GM18526 (cell line): ENCODE results near the gene ALDH9A1.

Source experiments
- POLR2A ChIP-seq: IDR thresholded peaks from 3 replicates; pipeline ENCODE4 v1.6.1; 2011; ENCODE audit not compliant: insufficient read length; ENCODE audit errors: extremely low read depth

The ALDH9A1 gene

DNA sequence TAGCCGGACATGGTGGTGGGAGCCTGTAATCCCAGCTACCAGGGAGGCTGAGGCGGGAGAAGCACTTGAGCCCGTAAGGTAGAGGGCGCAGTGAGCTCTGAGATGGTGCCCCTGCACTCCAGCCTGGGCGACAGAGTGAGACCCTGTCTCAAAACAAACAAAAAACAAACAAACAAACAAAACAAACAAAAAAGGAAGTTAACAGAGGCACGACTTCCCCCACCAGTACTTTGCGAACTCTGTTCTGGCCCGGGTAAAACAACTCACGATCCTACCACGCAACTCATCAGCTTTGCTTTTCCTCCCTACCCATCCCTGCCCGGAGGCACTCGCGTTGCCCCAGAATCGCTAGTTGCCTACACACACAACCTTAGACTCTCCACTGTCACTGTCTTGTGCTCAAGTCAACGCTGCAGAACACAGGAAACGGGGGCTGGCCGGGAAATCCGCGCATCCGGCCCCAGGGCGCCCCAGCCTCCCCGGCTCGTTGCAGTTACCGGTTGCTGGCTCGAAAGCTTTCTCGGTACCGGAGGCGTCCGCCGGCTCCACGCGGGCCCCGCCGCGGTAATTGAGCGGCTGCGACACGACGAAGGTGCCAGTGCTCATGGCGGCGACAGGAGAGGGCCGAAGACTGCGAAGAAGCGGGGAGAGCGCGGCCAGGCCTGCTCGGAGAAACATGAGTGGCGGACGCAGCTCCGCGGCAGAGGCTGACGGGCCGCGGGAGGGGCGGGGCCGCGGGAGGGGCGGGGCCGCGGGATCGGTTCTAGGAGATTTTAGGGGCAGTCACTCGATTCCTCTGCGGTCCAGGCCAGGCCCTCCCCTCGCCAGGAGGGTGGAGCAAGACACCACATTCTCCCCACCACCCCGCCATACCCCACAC lies at the start of gene ALDH9A1:
ALDH9A1 (minus strand) TSS at position 682 of the 880 bp plus-strand sequence; CDS start at position 678, 4 bp downstream.
- TF ChIP-seq POLR2A = peak; percentile 92

DNA sequence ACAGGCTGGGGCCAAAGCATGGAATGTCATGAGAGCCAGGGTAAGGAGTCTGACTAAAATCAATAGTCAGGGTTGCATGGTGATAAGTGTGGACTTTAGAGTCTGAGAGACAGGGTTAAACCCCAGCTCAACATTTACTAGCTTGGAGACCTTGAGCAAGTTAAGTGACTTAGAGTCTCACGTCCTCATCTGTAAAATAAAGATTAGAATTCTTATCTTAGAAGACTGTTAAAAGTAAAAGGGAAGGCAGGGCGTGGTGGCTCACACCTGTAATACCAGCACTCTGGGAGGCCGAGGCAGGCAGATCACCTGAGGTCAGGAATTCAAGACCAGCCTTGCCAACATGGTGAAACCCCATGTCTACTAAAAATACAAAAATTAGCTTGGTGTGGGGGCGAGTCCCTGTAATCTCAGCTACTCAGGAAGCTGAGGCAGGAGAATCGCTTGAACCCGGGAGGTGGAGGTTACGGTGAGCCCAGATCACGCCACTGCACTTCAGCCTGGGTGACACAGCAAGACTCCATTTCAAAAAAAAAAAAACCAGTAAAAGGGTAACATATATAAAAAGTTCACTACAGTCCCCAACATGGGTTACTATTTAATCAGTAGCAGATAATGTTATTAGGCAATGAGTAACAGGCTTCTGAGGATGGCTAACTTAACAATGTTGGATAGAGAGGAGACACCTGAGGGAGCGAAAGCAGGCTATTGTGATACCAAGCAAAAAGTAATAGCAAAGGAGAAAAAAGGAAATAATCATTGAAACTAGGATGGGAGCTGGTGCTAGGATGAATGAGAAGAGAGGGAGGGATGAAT lies 49.5 kb upstream of the ALDH9A1 start:
- TF ChIP-seq POLR2A = no peak

DNA sequence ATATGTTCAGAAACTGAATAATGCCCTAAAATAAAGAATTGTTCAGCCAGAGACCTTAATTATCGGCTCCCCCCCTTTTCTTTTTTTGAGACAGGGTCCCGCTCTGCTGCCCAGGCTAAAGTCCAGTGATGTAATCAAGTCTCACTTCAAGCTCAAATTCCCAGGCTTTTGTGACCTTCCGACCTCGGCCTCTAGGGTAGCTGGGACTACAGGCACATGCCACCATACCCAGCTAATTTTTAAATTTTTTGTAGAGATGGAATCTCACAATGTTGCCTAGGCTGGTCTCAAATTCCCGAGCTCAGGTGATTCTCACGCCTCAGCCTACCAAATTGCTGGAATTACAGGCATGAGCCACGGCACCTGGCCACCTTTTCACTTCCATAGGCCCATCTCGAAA lies 43.8 kb upstream of the ALDH9A1 start:
- TF ChIP-seq POLR2A = no peak

DNA sequence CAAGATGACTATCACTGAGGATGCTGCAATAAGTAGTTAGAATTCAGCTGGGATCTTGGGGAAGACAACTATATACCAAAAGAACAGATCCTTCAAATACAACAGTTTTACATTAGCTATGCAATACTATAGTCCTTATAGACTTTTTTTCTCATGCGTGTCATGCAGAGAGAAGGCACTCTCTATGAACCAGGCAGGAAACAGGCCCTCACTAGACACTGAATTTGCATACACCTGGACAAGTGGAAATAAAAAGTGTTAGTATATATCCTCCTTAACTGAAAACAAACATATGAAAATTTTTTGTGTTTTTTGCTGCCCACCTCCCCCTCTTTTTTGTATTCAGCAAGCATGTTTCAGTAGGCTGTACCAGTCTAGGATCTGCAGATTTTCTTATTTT lies 40.4 kb upstream of the ALDH9A1 start:
- TF ChIP-seq POLR2A = no peak

DNA sequence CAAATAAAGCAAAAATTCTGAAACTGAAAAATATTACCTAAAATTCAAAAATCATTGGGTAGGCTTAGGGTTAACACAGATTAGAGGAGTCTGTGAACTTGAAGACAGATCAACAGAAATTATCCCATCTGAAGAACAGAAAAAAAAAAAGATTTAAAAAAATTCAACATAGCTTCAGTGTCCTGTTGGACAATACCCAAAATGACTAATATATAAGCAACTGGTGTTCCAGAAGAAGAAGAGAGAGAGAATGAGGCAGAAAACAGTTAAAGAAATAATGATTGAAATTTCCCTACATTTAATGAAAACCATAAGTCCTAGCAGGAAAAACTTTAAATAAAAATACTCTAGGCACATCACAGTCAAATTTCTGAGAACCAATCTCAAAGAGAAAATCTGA lies 38.8 kb upstream of the ALDH9A1 start:
- no peak for TF ChIP-seq POLR2A

DNA sequence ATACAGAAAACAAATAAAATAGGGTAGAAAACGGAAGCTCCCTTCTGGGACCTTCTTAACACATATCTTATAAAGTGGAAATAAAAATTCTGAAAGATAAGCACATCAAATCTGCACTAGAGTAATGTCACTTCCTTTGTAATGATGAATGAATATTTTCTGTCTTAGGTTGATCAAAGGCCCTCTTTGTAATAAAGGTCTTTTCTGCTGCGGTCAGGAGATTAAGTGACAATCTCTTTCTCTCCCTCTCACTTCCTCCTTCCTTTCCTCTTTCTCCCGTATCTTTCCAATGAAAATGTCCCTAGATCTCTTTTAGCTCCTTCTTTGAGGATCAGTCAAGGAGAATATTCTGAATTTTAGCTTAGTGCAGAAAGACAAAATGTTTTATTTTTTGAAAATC lies 36.5 kb upstream of the ALDH9A1 start:
- TF ChIP-seq POLR2A = no peak

DNA sequence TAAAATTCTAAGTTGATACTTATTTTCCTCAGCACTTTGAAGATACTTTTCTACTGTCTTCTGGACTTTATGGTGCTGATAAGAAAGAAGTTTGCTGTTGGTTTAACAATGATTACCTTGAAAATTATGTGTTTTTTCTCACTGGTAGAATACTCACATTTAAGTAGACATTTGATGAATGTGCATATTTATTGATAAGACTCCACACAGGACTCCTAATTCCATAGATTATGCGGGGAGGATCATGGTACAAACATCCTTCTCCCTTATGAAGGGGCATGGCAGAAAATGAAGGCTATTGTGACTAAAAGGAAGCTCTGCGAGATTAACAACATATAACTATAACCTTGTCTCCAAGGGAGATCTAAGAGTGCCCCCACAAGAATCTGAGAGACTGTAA lies 28.5 kb upstream of the ALDH9A1 start:
- TF ChIP-seq POLR2A = no peak

DNA sequence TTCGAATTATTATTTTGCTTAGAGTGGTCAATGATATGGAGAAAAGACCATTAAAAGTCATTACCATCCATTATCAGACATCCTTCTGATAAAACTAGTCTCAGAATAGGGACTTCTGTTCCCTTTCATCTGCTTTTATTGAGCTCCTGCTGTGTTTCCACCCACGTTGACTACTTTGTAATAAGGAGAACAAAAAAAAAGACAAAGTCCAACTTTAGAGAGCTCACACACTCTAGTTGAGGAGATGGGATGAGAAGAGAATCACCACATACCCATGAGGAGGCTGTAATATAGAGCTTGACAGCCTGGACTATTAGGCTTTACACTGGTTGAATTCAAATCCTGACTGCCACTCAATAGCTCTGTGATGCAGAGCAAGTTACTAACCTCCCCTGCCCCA lies 27.8 kb upstream of the ALDH9A1 start:
- TF ChIP-seq POLR2A = no peak

DNA sequence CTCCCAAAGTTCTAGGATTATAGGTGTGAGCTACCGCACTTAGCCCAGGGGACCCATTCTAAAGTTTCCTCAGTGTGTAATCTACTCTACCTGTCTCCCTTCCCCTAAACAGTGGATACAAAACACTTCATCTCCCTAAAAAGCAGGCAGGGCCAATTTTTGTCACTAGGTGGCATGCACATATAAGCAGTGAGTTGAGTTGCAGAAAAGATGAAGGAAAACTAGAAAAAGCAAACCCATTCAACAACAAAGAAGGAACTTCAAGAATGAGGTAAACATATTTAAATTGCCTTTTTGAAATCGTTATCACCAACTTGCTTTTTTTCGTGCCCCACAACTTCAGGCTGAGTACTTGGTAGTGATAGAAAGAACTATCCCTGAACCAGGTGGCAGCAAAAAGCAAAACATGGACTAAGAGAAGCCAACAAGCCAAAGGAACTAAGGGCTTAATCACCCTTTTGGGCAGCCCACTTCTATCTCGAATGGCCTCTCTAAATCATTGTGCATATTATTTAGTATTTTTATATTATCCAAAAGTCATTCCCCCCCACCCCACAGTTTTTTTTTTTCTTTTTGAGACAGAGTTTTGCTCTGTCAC lies 19.7 kb upstream of the ALDH9A1 start:
- TF ChIP-seq POLR2A = no peak

DNA sequence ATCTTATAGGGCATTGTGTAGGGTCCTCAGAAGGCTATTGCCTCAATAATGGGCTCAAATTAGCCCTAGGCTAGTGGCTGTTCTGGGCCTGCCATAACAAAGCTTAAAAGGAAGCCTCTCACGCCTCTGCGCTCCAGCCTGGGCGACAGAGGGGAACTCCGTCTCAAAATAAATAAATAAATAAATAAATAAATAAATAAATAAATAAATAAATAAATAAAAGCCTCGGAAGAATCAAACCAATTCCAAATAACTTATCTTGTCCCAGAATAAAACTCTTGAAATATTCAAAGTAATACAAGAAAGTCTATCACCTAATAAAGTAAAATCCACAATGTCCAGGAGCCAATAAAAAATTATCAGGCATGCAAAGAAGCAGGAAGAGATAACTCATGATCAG lies 14.4 kb upstream of the ALDH9A1 start:
- no peak for TF ChIP-seq POLR2A

DNA sequence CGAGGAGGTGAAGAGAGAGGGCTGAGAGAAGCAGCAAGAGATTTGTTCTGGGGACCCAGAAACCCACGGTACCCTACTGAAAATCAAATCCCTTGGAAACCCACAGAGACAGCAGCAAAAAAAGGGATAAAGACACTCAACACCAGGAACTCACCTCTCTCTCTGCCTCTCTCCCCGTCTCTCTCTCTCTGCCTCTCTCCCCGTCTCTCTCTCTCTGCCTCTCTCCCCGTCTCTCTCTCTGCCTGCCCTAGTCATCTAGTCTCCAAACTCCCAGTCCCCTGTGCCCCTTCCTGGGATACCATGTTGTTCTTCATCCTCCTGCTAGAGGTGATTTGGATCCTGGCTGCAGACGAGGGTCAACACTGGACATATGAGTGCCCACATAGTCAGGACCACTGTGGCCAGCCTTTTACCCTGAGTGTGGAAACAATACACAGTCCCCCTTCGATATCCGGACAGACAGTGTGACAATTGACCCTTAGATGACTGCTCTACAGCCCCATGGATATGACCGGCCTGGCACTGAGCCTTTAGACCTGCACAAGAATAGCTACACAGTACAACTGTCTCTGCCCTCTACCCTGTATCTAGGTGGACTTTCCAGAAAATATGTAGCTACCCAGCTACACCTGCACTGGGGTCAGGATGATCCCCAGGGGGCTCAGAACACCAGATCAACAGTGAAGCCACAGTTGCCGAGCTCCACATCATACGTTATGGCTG lies 9.8 kb upstream of the ALDH9A1 start:
- no peak for TF ChIP-seq POLR2A

DNA sequence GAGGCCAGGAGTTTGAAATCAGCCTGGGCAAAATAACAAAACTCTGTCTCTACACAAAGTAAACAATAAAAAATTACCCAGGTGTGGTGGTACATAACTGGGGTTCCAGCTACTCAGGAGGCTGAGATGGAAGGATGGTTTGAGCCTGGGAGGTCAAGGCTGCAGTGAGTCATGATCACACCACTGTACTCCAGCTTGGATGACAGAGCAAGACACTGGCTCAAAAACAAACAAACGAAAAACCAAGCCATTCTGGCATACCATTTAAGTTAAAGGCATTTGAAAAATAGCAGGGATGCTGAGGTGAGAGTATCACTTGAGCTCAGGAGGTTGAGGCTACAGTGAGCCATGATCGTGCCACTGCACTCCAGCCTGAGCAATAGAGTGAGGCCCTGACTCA lies 5.3 kb upstream of the ALDH9A1 start:
- TF ChIP-seq POLR2A = no peak

DNA sequence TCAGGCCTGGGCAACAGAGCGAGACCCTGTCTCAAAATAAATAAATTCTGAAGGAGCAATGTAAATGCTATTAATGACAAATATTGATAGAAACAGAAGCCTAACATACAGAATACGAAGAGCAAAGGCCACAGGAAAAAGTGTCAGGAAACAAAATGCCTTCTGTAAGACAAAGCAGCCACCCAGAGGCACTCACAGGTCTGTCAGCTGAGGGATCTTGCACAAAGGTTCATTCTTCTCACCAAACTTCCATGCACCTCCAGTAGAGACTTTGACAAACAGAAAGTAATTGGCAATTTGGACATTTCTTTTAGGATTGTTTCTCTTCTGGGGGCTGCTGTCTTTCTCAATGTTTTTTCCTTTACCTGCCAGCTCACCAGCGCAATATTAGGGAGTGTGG lies 1.2 kb upstream of the ALDH9A1 start:
- no peak for TF ChIP-seq POLR2A

DNA sequence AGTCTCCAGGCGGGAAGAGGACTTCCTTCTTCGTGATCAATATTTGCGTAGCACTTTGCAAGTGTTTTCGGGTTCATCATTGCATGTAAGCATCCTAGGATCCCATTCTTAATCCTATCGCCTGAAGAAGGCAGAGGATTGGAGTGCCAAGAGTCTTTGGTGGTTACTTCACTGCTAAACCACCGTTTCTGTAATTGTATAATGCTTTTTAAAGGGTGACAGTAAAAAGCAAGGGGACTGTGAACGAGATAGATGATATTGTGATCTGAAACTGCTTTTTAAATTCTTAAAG lies 345 bp upstream of the ALDH9A1 start:
- no peak for TF ChIP-seq POLR2A

DNA sequence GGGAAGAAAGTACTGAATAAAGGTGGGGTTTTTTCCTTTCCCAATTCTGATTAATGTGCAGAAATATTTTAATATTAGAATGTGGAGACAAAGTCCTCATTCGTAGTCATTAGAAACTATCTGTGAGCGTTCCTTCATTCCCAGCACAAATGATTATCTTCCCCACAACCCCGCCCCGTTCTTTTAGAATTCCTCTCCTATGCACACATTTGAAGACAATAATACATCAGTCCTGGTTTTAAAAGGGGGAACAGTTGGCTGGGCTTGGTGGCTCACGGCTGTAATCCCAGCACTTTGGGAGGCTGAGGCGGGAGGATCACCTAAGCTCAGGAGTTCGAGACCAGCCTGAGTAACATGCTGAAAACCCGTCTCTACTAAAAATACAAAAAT lies 876 bp downstream of the ALDH9A1 start:
- no peak for TF ChIP-seq POLR2A
